Kidney epithelial cell (primary cell): ENCODE data around the gene SETBP1. TPM values are rescaled to one million over a fixed set of nuclear protein-coding genes. Genes with fewer than 3 reads are reported as not detected.

ENCODE experiments used
- DNase-seq: peaks from one replicate; pipeline ENCODE4 v3.0.0-alpha.2; 2010; ENCODE audit warnings: low read depth
- H3K27me3 ChIP-seq: 2 replicates; pipeline ENCODE4 v1.6.0; 2011; ENCODE audit warnings: low read length; ENCODE audit not compliant: control insufficient read depth, insufficient read depth
- H3K36me3 ChIP-seq: 2 replicates; pipeline ENCODE4 v1.5.1; 2011; ENCODE audit warnings: low read length; ENCODE audit not compliant: control insufficient read depth, insufficient read depth
- H3K4me3 ChIP-seq: 2 replicates; pipeline ENCODE4 v1.5.1; 2011; ENCODE audit warnings: low read depth, mild to moderate bottlenecking, control low read depth, low read length
- total RNA-seq: library from RNA; depleted of rRNA; stranded (reverse); fragments of >200 nt; gene quantifications from 2 replicates; pipeline ENCODE4 v1.2.3, GENCODE V29; 2015
- TF ChIP-seq, protein P1 (sequence below): IDR thresholded peaks from 2 replicates; pipeline ENCODE4 v1.5.1; 2011; ENCODE audit warnings: mild to moderate bottlenecking, moderate library complexity, low read length, control low read depth, inconsistent platforms; ENCODE audit not compliant: insufficient read depth, poor library complexity, severe bottlenecking

SETBP1 gene
- total RNA-seq, 1 donor from 2014 or later, result 2.9 TPM

GRCh38 chr18:45106331-45106774 lies 425.7 kb downstream of the SETBP1 start:
- H3K36me3 ChIP-seq, result no peaks in the 10 kb centered on the region
- TF ChIP-seq, protein P1, sequence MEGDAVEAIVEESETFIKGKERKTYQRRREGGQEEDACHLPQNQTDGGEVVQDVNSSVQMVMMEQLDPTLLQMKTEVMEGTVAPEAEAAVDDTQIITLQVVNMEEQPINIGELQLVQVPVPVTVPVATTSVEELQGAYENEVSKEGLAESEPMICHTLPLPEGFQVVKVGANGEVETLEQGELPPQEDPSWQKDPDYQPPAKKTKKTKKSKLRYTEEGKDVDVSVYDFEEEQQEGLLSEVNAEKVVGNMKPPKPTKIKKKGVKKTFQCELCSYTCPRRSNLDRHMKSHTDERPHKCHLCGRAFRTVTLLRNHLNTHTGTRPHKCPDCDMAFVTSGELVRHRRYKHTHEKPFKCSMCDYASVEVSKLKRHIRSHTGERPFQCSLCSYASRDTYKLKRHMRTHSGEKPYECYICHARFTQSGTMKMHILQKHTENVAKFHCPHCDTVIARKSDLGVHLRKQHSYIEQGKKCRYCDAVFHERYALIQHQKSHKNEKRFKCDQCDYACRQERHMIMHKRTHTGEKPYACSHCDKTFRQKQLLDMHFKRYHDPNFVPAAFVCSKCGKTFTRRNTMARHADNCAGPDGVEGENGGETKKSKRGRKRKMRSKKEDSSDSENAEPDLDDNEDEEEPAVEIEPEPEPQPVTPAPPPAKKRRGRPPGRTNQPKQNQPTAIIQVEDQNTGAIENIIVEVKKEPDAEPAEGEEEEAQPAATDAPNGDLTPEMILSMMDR, result no peak
- H3K4me3 ChIP-seq, result no peak overlapping the region
- DNase-seq, result no peak
- no peaks in the 10 kb centered on the region for H3K27me3 ChIP-seq

DNA sequence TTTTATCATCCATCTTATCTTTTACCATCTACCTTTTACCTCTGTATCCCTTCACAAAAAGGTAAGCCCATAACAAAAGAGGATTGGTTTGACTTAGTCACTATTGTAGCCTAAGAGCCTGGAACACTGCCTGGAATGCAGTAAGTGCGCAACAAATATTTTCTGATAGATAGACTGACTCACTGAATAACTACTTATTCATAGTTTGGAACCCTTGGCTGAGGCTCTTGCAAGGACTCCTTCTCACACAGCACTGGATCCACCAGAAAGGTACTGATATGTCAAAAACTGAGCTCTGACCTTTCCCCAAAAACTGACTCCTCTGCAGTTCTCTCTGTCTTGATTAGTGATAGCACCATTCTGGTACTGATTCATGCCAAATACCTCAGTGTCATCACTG lies 426.7 kb downstream of the SETBP1 start:
- no peaks in the 10 kb centered on the region for H3K36me3 ChIP-seq
- H3K4me3 ChIP-seq, result no peak overlapping the region
- no peaks in the 10 kb centered on the region for H3K27me3 ChIP-seq
- DNase-seq, result no peak
- TF ChIP-seq, protein P1, result no peak

- DNase-seq, result no peak
- no peaks in the 10 kb centered on the region for H3K27me3 ChIP-seq
Measured at GRCh38 chr18:45108754-45109153, 428.1 kb downstream of the SETBP1 start.

GRCh38 chr18:45109271-45109670 lies 428.6 kb downstream of the SETBP1 start:
- DNase-seq, result no peak
- no peak overlapping the region for H3K4me3 ChIP-seq
- H3K27me3 ChIP-seq, result no peaks in the 10 kb centered on the region
- TF ChIP-seq, protein P1, result no peak
- no peaks in the 10 kb centered on the region for H3K36me3 ChIP-seq

More at GRCh38 chr18:45108754-45109153, 428.1 kb downstream of the SETBP1 start:
- no peaks in the 10 kb centered on the region for H3K36me3 ChIP-seq
- H3K4me3 ChIP-seq, result no peak overlapping the region
- TF ChIP-seq, protein P1, result no peak

DNA sequence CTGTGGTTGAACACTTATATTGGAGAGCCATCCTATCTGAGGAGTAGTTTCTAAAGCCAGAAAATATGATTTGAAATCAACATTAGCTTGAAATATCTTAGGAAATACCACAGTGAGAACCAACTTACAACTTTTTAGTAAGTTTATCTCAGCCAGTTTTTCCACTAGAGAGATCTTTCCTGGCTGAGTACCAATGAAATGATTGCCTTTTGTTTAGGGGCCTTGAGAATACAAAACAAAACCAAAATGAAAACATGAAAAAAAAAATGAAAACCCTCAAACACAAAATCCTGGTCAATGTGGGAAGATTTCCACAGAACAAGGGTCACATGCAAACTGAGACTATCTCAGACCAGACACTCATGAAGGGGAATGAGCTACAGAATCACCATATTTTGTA lies 429.0 kb downstream of the SETBP1 start:
- no peak overlapping the region for H3K4me3 ChIP-seq

More for the DNA sequence above, 429.0 kb downstream of the SETBP1 start:
- no peak for DNase-seq
- TF ChIP-seq, protein P1, result no peak
- Histone ChIP-seq H3K36me3 (no peaks in the 10 kb centered on the region), H3K27me3 (no peaks in the 10 kb centered on the region)
